RPMI8226 (cell line): ENCODE results near the gene SEMA3C.
A peak's percentile ranks its signal among the peaks of the same experiment; 100 is the strongest.

Experiments used
- DNase-seq: peaks from one replicate; pipeline ENCODE4 v3.0.0-alpha.2; 2015

The SEMA3C gene

DNA sequence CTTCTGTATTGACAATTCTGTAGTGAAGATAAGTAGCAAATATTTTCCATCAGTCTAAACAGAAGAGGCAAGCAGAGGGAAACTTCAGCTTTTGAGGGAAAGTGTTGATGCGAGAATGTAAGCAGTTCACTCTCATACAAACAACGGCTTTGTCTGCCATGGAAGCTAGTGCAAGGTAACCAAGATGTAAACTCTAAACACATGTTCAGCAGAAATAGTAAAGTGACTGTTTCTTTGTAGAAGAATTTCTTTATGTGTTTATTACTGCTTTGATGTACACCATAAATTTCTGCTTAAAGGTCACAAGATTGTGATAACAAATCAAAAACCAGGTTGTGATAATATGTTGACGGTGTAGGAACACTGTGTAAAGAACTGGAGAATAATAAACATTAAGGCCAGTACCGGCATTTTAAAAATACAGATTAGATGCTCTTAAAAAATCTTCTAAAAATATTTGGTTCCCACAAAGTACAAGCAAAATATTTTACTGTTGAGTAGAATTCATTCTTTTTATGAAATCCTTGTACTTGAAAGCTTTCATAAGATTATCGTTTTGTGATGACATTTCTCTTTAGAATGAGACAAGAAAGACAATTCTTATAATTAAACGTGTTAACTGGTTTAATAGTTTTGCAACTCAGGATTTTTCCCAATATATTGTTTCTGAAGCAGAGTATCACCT, 34.2 kb downstream of the SEMA3C start:
- no peak for DNase-seq

DNA sequence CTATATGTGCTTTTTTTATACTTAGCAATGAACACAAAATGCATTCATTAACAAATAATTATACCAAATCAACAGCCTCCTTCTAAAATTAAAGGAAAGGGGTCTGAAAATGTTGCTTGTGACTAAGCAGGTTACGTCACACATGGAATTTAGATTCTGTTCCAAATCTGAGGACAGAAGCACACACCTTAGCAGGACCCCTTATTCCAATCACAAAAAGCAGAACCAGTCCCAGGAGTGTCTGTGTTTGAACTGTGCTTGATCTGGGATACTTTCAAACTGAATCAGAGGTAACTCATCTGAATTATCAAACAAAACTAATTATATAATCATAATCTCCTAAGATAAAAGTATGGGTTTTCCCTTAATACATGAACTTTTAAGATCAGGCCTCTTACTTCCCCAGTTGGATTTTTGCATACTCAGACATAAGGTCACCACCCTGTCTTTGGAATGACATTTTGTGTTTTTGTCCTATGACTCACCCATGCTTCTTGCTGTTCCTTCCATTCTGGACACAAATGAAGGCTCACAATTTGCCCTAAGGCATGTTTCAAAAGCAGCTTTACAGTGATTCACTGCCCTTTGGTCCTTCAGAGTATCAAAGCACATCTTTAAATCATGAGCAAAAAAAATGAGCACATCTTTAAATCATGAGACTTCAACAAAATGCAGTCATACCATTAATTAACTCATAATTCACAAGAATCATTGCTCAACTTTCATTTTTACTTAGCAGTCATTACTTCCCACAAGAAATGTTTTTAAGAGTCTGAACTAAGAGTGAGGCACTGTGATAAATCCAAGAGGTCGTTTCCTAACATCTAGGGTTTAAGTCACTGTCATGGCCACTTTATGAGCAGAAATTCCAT, 35.5 kb downstream of the SEMA3C start:
- peak; percentile 50 for DNase-seq

DNA sequence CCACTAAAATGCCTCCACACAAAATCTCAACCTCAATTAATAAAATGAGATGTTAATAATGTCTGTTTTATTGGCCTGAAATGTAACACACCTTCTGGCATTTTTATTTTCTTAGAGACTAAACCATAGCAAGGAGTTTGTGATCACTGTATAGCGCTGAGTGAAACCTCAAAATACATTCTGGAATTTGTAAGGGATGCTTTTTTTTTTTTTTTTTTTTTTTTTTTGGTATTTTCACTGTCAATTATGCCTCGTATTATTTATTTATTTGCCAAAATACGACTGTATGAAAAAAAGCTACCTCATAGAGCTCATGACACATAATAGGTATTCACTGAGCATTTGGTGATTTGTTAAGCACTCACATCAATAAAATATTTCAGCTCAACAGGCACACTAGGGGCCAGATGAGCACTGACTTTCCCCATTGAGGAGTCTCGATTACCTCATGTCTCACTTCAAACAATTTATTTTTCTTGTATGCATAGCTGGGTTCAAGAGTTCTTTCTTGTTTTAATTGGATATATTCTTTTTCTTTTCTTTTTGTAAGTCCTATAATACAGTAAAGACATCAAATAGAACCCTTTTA, 36.5 kb downstream of the SEMA3C start:
- DNase-seq: no peak

DNA sequence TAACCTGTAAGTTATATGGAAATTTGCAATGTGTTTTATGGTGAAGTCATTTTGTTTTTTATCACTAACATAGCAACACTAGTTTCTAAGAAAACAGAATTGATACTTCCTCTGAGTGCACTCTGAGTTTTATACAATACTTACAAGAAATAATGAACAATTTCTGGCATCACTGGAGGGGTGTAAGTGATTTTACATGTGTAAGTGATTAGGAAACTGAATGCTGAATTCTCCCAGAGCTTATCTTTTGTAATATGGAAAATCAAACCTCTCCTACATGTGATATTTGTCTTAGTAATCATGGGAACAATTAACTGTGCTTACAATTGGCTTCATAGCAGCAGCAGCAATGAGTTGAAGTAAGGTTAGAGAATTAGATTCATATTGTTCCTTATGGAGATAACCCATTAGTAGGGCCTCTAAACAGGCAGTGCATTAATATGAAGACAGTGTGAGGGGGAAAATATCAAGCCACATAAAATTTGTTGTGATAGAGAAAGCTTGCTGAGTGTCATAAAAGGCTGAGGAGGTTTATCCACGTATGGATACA, 37.4 kb downstream of the SEMA3C start:
- DNase-seq: no peak

DNA sequence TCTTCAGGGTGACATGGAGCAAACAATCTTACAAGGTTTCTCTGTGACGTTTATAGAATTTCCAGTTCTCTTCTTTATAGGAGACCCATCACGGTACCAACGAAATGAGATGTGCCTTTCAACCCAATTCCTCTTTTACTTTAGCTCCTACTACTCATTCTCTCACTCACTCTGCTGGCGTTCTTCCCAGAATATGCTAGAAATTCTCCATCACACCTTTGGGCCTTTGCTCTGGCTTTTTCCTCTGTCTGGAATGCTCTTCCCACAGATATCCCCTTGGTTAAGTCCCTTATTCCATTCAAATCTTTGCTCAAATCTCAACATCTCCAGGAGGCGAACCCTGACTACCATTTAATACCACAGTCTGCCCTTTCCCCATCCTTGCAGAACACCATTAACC, 39.0 kb downstream of the SEMA3C start:
- no peak for DNase-seq

DNA sequence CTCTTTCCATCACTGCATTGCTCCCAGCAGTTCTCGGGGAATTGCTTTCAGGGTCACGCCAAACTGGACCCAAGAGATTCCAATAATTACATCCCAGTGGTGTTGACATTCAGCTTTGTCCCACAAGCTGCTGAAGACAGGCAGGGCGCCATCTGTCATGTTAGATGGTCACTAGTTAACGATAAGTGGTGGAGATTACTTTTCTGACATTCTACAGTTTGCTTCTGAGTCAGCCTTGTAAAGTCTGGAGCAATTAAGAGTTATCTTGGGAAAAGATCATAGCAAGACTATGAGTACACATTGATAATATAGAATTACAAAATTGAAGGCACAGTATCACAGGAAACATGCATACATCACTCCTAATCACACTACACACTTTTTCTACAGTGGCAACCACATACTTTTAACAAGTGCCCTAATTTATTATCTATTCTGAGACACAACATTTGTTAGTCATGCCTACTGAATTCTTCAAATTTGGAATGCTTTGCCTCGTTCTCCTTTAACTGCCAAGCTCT, 41.9 kb downstream of the SEMA3C start:
- no peak for DNase-seq

DNA sequence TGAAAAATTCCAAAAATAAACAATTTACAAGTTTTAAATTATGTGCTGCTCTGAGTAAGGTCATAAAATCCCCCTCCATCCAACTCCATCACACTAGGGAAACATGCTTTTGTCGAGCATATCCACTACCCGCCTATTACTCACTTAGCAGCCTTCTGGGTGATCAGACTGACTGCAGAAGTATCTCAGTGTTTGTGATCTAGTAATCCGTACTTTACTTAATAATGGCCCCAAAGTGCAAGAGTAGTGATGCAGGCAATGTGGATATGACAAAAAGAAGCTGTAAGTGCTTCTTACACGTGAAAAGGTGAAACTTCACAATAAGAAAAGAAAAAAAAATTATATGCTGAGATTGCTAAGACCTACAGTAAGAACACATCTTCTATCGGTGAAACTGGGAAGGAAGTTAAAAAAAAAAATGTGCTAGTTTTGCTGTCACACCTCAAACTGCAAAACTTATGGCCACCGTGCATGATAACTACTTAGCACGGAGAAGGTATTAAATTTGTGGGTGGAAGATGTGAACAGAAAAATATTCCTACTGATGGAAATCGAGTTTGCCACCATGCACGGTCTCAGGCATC, 43.2 kb downstream of the SEMA3C start:
- DNase-seq: no peak

DNA sequence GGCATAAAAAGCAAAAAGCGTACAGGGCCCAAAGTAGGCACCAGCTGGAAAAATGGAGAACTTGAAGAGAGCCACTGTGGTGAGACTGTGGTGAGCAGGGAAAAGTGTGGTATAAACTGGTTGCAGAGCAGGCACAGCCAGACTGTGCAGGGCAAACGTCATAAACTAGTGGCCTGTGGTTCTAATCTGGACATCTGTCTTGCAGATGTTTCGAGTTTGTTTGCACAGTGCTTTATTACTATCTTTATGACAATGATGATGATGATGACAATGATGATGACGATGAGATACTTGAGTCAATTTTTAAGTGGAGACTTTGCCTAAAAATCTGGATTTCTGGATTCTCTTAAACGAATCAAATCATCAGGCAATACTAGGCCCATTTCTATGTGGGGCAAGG, 45.7 kb downstream of the SEMA3C start:
- DNase-seq: no peak

DNA sequence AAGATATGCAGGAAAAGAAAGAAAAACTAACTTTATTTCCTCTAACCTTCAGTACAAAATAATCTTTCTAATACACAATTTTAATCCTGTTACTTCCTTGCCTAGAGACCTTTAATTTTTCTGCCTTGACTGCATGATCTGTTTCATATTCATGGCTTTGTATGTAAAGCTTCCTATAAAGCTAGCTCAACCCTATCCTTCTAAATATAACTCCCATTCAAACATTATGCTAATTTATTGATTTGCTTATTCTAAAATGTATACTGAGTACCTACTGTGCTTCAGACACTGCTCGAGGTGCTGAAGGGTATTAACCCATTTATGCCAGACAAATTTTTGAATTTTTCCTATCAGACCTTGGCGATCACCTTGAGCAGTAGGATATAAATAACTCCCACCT, 47.6 kb downstream of the SEMA3C start:
- no peak for DNase-seq

DNA sequence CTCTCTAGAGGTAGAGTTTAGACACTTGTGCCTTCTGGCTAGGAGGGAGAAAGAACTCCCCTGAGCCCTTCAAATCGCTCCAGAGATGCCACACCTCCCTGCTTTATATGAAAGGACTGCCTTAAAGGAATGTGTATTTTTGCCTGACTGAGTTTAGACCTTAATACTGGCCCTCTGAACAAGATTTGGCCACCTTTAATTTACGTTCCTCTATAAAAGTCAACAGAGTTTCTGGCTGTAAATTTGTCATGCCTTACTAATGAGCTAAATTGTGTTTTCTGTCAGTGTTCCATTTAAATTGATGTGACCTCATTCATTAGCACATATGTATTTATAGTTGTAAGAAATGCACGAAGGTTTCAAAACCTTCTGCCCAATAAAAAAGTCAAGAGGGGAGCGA, 48.0 kb downstream of the SEMA3C start:
- DNase-seq: no peak

DNA sequence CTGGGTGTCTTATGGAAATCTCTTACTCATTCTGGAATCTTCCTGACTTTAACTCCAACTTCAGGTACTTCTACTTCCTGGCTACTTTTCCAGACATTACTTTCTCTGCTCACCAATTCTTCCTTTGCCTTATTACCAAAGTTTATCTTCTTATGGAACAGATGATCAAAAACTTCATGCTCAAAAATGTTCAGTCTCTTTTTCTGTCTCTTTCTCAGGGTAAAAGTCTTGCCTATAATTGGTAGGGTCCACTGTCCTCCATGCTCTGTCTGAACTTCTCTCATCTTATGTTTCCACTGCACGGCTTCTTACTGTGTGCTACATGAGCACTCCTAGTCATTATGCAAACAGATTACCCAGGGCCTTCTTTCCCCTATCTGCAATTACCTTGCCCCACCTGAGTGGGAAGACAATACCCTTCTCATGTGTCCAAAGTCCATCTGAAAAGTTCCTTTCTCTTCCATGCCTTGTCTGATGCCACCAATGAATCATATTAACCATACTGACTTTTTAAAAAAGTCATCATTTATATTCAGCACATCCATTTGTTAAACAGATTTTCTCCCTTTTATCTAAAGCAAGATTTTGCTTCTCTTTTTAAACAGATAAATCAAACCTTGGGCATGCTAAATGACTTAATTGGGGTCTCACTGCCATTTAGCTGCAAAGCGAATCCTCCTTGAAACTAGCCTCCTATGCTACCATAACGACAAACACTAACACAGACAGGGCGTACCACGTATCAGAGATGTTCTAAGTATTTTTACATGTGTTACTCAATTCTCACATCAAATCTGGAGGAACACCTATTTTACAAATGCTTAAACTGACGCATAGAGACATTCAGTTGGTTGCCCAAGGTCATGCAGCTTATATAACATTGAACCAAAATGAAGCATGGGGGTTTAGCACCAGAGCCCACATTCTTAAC, 48.8 kb downstream of the SEMA3C start:
- DNase-seq: no peak

DNA sequence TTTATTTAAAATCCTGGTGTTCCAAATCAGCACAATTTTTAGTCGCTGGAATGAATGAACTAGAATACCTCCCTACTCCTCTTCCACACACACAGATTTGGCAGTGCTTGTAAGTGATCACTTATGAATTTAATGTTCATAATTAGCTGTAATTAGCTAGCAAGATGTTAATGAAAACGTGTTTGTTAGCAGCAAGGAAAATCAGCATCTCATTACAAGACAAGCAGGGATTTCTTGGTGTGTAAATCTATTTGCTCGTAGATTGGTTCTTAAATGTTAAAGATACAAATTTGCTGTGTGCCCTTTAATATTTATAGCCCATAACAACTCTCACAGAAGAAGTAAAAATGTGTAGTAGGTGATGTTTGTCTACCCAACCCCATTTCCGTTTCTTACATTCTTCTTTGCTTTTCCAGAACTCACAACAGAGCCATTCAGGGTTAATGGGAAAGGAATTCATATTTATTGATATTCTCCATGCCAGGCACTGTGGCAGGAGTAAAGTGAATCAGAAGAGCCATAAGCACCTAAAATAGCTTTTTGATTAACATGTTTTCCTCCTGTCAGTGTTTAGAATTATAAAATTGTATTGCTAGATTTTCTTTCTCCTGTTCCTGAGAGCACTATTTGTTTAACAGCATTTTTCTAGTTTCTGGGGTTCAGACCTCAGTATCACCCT, 49.6 kb downstream of the SEMA3C start:
- no peak for DNase-seq

DNA sequence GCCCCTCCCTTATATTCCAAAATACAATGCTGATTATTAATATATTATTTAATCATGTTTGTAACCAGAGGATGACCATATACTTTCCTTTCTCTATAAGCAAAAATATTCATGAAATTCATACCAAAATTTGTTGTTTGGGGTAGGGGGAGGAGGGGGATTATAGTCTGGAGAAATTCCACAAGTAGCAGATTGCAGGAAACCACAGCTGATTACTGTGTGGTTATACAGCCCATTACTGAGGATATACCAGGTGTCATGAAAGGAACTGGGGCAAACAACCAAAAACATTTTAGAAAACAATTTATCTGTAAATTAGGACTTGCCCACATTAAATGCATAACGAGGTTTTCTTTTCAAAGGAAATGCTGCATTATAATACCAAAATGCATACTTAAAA, 50.3 kb downstream of the SEMA3C start:
- no peak for DNase-seq

DNA sequence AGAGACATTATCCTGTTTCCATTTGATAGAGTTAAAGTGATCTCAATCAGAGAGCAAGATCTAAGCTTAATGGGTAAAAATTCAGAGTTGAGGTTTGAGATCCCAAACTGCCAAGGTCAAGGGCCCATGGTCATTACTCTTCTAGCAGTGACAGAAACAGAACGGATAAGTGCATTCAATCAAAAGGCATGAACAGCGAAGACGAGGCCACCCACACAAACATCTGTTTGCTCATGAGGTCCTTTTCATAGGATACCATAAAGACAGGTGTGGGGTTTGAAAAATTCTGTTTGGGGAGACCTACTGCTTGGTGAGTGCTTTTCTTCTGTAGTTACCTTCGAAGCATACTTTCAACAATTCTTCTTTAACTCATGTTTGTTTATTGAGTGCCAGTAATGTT, 58.3 kb downstream of the SEMA3C start:
- DNase-seq: no peak

DNA sequence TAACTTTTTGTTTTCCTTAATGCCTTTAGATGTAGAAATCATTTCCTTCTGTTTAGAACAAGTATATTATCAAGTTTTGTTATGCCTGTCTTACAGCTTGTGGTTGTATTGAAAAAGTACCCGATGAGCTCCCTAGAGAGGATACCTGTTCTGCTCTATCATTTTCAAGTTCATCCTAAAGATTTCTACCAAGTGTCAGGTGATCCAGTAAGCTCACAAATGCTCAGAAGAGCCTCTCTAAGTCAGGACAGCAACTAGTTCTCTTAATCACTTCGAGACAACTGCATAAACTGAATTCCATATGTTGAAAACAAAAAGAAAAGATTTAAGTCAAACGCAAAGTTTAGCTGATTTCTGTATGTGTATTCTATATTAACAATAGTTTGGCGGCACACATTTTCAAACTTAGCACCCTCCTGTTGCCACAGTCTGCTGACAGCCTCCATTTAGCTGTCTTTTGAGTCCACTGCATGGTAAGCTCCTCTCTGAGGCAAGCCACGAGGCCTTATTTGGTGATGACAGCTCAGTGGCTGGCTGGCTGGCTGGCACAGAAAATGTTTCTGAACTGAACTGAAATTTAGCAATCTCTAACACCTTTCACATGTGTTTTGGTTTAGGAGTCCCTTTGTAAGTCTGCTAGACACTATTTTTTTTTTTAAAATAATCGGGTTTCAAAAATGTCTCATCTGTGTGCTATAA, 59.4 kb downstream of the SEMA3C start:
- peak; percentile 59 for DNase-seq

DNA sequence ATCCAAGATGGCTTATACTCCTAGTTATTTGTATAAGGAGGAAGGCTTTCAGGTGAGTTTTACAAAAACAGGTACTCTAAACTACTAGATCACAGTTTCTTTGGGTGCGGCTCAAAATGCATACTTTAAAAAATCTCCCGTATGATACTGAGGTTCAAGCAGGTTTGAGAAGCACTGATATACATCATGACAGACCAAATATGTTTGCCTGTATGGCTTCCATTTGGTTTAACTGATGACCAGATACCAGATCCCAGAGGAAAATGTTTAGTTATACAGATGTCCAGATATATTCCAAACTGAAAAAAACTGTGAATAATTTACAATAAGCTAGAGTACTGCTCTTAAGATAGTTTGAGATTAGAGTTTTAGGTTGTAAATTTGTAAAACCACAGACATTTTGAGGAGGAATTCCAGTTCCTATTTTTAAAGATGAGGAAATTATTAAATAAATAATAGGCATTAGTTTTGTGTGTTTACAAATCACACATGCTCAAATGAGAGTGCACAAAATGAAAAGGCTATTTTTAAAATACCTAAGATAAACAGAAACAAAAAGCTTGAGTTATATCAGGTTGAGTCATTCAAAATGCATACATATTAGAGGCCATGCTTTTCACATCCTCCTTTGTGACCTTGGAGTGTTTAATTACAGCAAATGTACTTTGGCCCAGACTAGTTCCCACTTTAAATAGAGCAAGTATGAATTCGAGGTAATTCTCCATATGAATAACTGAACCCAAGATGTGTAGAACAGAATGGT, 60.5 kb downstream of the SEMA3C start:
- DNase-seq: peak; percentile 33

DNA sequence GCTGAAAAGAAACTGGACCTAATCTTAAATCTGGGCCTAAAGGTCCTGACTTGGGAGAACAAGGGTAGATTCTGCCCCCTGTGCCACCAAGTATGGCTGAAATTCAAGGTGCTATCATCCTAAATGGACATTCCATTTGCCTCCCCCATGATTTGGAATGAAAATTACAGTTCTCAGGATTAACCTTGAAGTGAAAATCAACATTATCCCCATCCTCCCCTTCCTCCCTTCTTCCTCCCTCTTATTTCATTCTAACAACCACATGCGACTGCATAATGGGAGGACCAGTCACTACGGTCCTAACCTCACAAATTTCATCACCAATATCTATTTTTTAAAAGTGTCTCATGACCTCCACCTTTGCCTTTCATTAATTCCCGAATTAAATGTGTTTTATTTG, 62.1 kb downstream of the SEMA3C start:
- no peak for DNase-seq

DNA sequence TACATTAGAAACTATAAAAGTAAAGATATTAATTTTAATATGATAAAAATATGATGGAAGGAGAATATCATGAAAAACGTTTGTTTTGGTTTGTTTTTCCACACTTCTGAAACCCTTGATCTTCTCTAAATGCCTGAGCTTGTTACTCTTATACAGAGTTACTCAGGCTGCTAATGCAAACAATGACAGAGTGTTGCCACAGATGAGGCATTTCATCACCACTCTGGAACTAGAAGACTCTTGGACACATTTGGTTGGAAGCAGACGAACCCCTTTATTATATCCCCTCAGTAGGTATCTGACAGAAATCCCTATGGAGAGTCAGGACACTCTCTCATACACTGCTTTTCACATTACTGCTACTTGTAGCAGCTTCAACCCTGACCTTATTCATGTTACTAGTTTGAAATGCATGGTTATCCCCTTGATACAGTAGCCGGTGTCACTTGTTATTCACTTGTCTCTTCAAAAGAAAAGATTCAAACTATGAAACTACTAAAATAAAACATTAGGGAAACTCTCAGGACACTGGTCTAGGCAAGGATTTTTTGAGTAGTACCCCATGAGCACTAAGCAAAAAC, 66.9 kb downstream of the SEMA3C start:
- no peak for DNase-seq

DNA sequence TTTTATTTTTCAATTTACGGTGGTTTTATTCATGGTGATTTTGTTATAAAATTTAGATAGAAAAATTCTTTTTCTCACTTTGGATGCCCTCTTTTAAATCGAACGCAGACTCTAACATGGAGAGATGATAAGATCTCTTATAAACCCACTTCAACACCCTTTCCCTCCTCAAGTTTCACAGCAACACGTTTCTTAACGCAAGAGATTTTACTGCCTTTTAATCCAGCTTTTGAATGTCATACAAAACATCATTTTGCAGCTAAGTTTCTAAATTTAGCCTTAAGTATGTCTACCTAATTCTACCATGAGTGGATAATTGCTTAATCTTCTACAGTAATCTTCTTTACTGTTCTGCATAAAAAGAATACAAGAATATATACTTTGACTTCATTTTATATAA, 70.0 kb downstream of the SEMA3C start:
- no peak for DNase-seq

DNA sequence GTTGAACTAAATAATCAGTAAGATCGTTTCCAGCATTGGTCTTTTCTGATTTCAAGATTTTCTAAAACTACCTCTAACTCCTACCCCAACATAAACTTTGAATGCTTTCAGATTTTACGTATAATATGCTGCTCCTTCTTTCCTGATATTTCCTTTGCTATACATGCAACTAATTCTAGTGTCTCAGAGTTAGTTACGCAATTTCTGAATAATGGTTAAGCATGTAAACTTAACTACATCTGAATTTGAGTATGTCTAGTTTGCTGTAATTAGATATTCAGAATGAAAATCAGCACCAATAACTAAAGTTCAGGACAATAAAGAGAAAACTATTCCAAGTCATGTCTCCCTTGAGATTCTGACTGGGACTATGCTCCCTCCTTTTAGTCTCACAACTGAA, 71.0 kb downstream of the SEMA3C start:
- no peak for DNase-seq
